ENCODE results near the gene ELOVL2.

Gene ELOVL2

DNA sequence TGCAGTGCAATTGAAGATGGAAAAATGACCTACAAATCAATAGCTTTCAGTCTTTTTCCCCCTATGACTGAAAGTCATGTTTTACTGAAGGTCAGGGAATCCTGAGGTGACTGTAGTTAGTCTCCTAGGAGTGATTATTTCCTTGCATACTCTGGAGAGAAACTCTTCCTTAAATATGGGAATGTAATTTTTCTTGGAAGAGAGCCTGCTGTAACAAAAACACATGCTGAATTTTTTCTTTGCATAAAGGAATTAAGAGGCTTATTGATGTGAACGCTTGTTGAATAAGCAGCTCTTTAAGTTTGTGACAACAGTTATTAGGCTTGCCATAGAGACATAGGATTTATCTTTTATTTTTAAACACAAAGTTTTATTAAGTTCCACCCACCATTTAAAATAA lies 64.5 kb downstream of the ELOVL2 start:
- H3K9me2 ChIP-seq (replicated peaks; ENCODE audit: insufficient read depth, low read length): no peaks in the 10 kb centered on the region
- no peak for TF ChIP-seq EZH2phosphoT487 (conservative IDR thresholded peaks at IDR 0.05; ENCODE audit: low read length)
- TF ChIP-seq, protein P1, sequence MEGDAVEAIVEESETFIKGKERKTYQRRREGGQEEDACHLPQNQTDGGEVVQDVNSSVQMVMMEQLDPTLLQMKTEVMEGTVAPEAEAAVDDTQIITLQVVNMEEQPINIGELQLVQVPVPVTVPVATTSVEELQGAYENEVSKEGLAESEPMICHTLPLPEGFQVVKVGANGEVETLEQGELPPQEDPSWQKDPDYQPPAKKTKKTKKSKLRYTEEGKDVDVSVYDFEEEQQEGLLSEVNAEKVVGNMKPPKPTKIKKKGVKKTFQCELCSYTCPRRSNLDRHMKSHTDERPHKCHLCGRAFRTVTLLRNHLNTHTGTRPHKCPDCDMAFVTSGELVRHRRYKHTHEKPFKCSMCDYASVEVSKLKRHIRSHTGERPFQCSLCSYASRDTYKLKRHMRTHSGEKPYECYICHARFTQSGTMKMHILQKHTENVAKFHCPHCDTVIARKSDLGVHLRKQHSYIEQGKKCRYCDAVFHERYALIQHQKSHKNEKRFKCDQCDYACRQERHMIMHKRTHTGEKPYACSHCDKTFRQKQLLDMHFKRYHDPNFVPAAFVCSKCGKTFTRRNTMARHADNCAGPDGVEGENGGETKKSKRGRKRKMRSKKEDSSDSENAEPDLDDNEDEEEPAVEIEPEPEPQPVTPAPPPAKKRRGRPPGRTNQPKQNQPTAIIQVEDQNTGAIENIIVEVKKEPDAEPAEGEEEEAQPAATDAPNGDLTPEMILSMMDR (IDR thresholded peaks at IDR 0.05; ENCODE audit: insufficient read depth, low read length, poor library complexity, severe bottlenecking): no peak
- no peaks in the 10 kb centered on the region for H3K79me2 ChIP-seq (ENCODE audit: insufficient read depth, low read length)
- no peak overlapping the region for H2AFZ ChIP-seq (ENCODE audit: low read depth, low read length, severe bottlenecking)
- no peak overlapping the region for H3K9ac ChIP-seq (ENCODE audit: low read length)
- no peaks in the 10 kb centered on the region for H3K9me3 ChIP-seq (ENCODE audit: insufficient read depth, low read length)
- H3K4me3 ChIP-seq (ENCODE audit: insufficient read depth, low read length, poor library complexity, severe bottlenecking): no peak overlapping the region
- no peaks in the 10 kb centered on the region for H3F3A ChIP-seq (ENCODE audit: insufficient read depth)
- H3K27me3 ChIP-seq (ENCODE audit: low read length): no peaks in the 10 kb centered on the region
- H4K20me1 ChIP-seq (ENCODE audit: low read depth, low read length): no peaks in the 10 kb centered on the region
- H3K4me2 ChIP-seq (ENCODE audit: low read depth, low read length, poor library complexity, severe bottlenecking): no peak overlapping the region
- H3K36me3 ChIP-seq (ENCODE audit: low read length): no peaks in the 10 kb centered on the region
- no peak overlapping the region for H3K27ac ChIP-seq (ENCODE audit: low read depth, low read length)

DNA sequence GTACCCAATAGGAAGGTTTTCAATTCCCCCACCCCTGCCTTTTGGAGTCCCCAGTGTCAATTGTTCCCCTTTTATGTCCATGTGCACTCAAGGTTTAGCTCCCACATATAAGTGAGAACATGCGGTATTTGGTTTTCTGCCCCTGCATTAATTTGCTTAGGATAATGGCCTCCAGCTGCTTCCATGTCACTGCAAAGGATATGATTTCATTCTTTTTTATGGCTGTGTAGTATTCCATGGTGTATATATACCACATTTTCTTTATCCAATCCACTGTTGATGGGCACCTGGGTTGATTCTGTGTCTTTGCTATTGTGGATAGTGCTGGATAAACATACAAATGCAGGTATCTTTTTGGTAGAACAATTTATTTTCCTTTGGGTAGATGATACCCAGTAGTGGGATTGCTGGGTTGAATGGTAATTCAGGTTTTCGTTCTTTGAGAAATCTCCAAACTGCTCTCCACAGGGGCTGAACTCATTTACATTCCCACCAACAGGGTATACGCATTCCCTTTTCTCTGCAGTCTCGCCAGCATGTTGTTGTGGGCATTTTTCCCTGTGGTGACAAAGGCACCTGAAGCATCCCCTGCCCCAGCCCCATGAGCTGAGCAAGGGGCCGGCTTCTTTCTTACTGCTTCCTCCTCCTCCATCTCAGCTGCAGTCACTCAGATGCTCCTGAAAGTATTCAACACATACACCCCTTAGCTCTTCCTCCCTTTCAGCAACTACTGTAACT lies 66.7 kb downstream of the ELOVL2 start:
- H2AFZ ChIP-seq (ENCODE audit: low read depth, low read length, severe bottlenecking): no peak overlapping the region
- no peaks in the 10 kb centered on the region for H3K9me2 ChIP-seq (replicated peaks; ENCODE audit: insufficient read depth, low read length)
- H3K9me3 ChIP-seq (ENCODE audit: insufficient read depth, low read length): no peaks in the 10 kb centered on the region
- no peaks in the 10 kb centered on the region for H3F3A ChIP-seq (ENCODE audit: insufficient read depth)
- no peaks in the 10 kb centered on the region for H3K27me3 ChIP-seq (ENCODE audit: low read length)
- no peak overlapping the region for H3K27ac ChIP-seq (ENCODE audit: low read depth, low read length)
- no peaks in the 10 kb centered on the region for H4K20me1 ChIP-seq (ENCODE audit: low read depth, low read length)
- no peaks in the 10 kb centered on the region for H3K36me3 ChIP-seq (ENCODE audit: low read length)
- no peak for TF ChIP-seq EZH2phosphoT487 (conservative IDR thresholded peaks at IDR 0.05; ENCODE audit: low read length)
- TF ChIP-seq, protein P1 (IDR thresholded peaks at IDR 0.05; ENCODE audit: insufficient read depth, low read length, poor library complexity, severe bottlenecking): no peak
- no peak overlapping the region for H3K9ac ChIP-seq (ENCODE audit: low read length)
- H3K79me2 ChIP-seq (ENCODE audit: insufficient read depth, low read length): no peaks in the 10 kb centered on the region
- H3K4me2 ChIP-seq (ENCODE audit: low read depth, low read length, poor library complexity, severe bottlenecking): no peak overlapping the region
- H3K4me3 ChIP-seq (ENCODE audit: insufficient read depth, low read length, poor library complexity, severe bottlenecking): no peak overlapping the region

DNA sequence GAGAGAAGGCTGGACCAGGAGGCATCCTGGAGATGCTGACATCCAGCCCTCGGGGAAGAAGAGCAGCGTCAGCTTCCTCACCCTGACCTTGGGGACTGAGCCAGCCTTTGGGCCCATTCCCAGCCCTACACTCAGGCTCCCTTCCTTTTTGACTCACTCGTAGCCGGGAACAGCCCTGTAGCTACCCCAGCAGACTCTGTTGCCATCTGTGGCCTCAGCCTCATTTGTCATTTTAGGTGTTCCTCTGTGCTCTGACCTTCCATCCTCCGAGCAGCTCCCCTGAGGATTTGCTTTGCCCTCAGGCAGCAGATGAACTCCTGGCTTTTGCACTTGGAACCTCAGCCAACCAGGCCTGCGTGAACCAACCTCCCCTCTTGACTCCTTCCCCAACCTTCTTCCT lies 67.5 kb downstream of the ELOVL2 start:
- Histone ChIP-seq H3K9me2 (replicated peaks; ENCODE audit: insufficient read depth, low read length) (no peaks in the 10 kb centered on the region), H3K27ac (ENCODE audit: low read depth, low read length) (no peak overlapping the region), H3F3A (ENCODE audit: insufficient read depth) (no peaks in the 10 kb centered on the region), H3K9ac (ENCODE audit: low read length) (no peak overlapping the region), H3K4me2 (ENCODE audit: low read depth, low read length, poor library complexity, severe bottlenecking) (no peak overlapping the region), H3K27me3 (ENCODE audit: low read length) (no peaks in the 10 kb centered on the region), H2AFZ (ENCODE audit: low read depth, low read length, severe bottlenecking) (no peak overlapping the region), H4K20me1 (ENCODE audit: low read depth, low read length) (no peaks in the 10 kb centered on the region), H3K4me3 (ENCODE audit: insufficient read depth, low read length, poor library complexity, severe bottlenecking) (no peak overlapping the region), H3K36me3 (ENCODE audit: low read length) (no peaks in the 10 kb centered on the region), H3K9me3 (ENCODE audit: insufficient read depth, low read length) (no peaks in the 10 kb centered on the region), H3K79me2 (ENCODE audit: insufficient read depth, low read length) (no peaks in the 10 kb centered on the region)
- TF ChIP-seq, protein P1 (IDR thresholded peaks at IDR 0.05; ENCODE audit: insufficient read depth, low read length, poor library complexity, severe bottlenecking): no peak
- no peak for TF ChIP-seq EZH2phosphoT487 (conservative IDR thresholded peaks at IDR 0.05; ENCODE audit: low read length)

Measured in SU-DHL-6 (cell line).